ENCODE data around the gene HLA-DOB.

- TF ChIP-seq CTCF (IDR thresholded peaks at IDR 0.05; ENCODE audit: extremely low read depth in 1 of 2, insufficient read depth in 1 of 2, low read depth in 1 of 2, low read length in 2 of 2) (no peak), EZH2 (IDR thresholded peaks at IDR 0.05; ENCODE audit: borderline replicate concordance, low read depth, low read length, severe bottlenecking) (no peak), POLR2AphosphoS5 (IDR thresholded peaks at IDR 0.05; ENCODE audit: insufficient read depth, low read depth, low read length) (no peak), FOS (IDR thresholded peaks at IDR 0.05; ENCODE audit: borderline replicate concordance, insufficient read depth, low read length) (no peak), POLR2A (IDR thresholded peaks at IDR 0.05; ENCODE audit: low read depth, low read length) (no peak), MYC (IDR thresholded peaks at IDR 0.05; ENCODE audit: low read depth, low read length) (no peak)
These were observed 31.0 kb upstream of the HLA-DOB start for GRCh38 chr6:32847795-32848194.
